Right atrium auricular region (tissue), 2 donors: ENCODE results near the gene ARHGEF39. TPM values are rescaled to one million over a fixed set of nuclear protein-coding genes. Genes with fewer than 3 reads are reported as not detected.
A peak's percentile ranks its signal among the peaks of the same experiment; 100 is the strongest.

Experiments used
- DNase-seq: peaks from one replicate; pipeline ENCODE4 v3.0.0-alpha.2; 2019; ENCODE audit warnings: low spot score
- H3K27ac ChIP-seq, 2 donors: fragments of 200-600 bp; sonication (generic); 1 replicate in 1 of 2; 2 replicates in 1 of 2; pipeline ENCODE4 v1.5.1; 2016 to 2019
- H3K27me3 ChIP-seq, 2 donors: fragments of 200-600 bp; sonication (generic); one replicate each; pipeline versions ENCODE4 v1.5.1 to v1.6.0; 2017 to 2019
- H3K36me3 ChIP-seq: fragments of 200-600 bp; sonication (generic); one replicate; pipeline ENCODE4 v1.5.1; 2016
- H3K4me1 ChIP-seq, 2 donors: fragments of 200-600 bp; sonication (generic); one replicate each; pipeline versions ENCODE4 v1.5.1 to v1.6.0; 2017 to 2019
- H3K4me3 ChIP-seq, 2 donors: fragments of 200-600 bp; sonication (generic); 1 replicate in 1 of 2; 2 replicates in 1 of 2; pipeline ENCODE4 v1.5.1; 2017 to 2019; ENCODE audit warnings: mild to moderate bottlenecking in 1 of 2, moderate library complexity in 1 of 2
- H3K9me3 ChIP-seq, 2 donors: fragments of 200-600 bp; sonication (generic); one replicate each; pipeline ENCODE4 v1.5.1; 2019
- CTCF ChIP-seq, 2 donors: fragments of 200-600 bp; sonication (generic); IDR thresholded peaks; one replicate each; pipeline ENCODE4 v1.5.1; 2019; ENCODE audit warnings: antibody characterized with exemption in 2 of 2
- total RNA-seq, 2 donors: library from RNA; depleted of rRNA; stranded (reverse); fragments of >200 nt; gene quantifications; one replicate each; pipeline ENCODE4 v1.1.0, GENCODE V29; 2016

The ARHGEF39 gene
- total RNA-seq, 2 donors from 2014 or later = 0.44 TPM; not detected in 1

DNA sequence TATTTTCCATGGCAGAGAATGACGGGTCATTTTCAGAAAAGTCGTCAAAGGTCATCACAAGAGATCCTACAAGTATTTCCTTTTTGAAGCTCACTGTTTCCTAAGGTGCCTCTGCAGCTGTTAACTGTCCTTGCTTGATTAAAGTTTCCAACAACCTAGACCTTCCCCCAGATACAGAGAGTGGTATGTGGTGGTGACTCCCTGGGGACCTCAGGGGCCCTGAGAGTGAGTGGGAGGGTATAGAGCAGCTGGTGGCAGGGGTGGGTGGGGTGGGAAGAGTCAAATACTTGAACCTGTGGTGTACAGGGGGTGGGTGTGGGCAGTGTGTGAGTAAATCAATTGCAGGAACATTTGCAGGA is 45.2 kb downstream of the ARHGEF39 start:
- H3K27ac ChIP-seq = no peak overlapping the region
- no peaks in the 10 kb centered on the region for H3K27me3 ChIP-seq
- H3K4me1 ChIP-seq = peaks cover 0 to 13% of the 10 kb centered on the region in 2 donors
- H3K4me3 ChIP-seq = no peak overlapping the region
- H3K9me3 ChIP-seq = no peaks in the 10 kb centered on the region
- no peak for TF ChIP-seq CTCF (IDR thresholded peaks at IDR 0.05)
- H3K36me3 ChIP-seq = no peaks in the 10 kb centered on the region
- no peak for DNase-seq

DNA sequence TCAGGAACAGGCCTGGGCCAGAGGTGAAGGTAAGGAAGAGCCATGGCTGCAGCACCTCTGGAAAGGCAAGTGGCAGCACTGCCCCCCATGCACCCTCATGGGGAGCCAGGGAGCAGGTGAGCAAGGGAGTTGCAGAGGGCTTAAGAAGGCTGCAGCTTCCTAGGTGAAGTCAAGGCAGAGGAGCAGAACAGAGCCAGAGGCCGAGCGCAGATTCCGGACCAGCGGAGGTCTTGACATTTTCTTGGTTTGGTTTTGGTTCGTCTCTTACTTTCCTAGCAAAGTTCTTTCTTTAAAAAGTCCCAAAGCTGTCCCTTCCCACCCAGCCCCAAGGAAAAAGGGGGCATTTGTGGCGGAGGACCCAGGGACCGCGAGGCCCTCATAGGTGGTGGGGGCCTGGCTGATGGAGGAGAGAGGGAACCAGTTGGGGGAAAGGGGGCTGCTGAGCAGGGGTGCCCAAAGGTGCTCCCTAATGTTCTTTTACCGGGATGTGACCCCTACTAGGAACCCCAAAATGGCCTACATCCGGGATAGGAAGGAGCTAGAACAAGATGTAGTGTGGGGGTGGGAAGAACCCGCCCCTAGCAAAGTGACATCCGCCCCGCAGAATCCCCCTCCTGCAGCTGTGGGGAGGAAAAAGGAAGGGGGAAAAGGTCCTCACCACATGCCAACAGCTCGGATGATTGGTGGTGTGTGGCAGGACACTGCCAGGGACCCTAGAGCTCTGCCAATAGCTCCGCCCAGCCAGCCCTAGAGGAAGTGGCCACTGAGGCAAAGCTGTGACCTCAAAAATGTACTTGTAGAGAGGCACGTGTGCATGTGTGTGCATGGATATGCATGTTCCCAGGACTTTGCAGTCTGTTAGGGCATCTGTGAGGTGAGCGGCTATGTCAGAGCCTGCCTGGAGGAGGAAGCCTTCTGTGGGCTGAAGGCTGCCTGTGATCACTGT is 45.9 kb downstream of the ARHGEF39 start:
- Histone ChIP-seq H3K9me3 (no peaks in the 10 kb centered on the region), H3K27me3 (no peaks in the 10 kb centered on the region), H3K36me3 (no peaks in the 10 kb centered on the region), H3K4me3 (no peak overlapping the region), H3K4me1 (peaks cover 0 to 13% of the 10 kb centered on the region in 2 donors), H3K27ac (no peak overlapping the region)
- DNase-seq = no peak
- TF ChIP-seq CTCF (IDR thresholded peaks at IDR 0.05) = no peak

GRCh38 chr9:35618325-35618727 is 46.7 kb downstream of the ARHGEF39 start, which contains the start of gene CD72:
CD72 (minus strand) TSS chr9:35618413; CDS start chr9:35618303, 110 bp downstream.
- H3K9me3 ChIP-seq = no peaks in the 10 kb centered on the region
- H3K4me1 ChIP-seq = peaks cover 0 to 13% of the 10 kb centered on the region in 2 donors
- no peaks in the 10 kb centered on the region for H3K27me3 ChIP-seq
- DNase-seq = no peak
- no peaks in the 10 kb centered on the region for H3K36me3 ChIP-seq
- no peak within 1 kb of the TSS for H3K27ac ChIP-seq
- no peak for TF ChIP-seq CTCF (IDR thresholded peaks at IDR 0.05)
- peak within 1 kb of the TSS; percentile 31 to 50 for H3K4me3 ChIP-seq

GRCh38 chr9:35617548-35617947 is 47.4 kb downstream of the ARHGEF39 start:
- Histone ChIP-seq H3K4me3 (peak overlapping the region in 1 of 2 donors; percentile 50), H3K27me3 (no peaks in the 10 kb centered on the region), H3K9me3 (no peaks in the 10 kb centered on the region), H3K27ac (no peak overlapping the region), H3K4me1 (peaks cover 0 to 13% of the 10 kb centered on the region in 2 donors), H3K36me3 (no peaks in the 10 kb centered on the region)
- DNase-seq = no peak
- no peak for TF ChIP-seq CTCF (IDR thresholded peaks at IDR 0.05)

DNA sequence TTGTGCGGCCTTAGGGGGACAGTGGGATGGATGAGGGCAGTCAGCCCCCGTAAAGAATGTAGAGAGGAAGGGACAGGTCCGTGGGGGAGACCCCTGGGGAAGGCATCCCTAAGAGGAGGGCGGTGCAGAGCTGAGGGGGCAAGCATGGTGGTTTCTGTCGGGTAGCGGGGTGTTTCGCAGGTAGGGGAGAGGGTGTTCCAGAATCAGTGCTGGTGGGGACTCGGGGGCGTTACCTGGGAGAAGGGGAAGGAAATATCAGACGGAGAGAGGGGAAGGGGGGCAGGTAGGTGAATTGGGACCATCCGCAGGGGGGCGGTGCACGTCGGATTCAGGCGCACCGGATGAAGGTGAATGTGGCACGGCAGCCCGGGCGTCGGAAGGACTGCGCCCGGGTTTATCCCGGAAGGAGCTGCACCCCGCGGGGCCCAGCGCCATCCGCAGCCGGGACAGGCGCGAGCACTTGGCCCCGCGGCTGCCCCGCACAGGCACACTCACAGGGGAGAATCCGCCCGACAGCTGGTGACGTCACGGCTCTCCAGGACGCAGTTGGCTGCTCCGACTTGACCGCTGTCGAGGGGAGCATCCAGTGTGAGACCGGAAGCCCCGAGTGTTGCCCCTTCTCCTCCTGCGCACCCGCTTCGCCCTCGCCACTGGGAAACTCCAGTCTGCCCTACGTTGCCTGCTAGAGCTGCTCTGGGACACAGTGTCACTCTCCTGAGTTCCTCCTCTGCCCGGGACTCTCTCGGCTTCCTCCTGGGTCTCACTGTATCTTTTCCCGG is 48.1 kb downstream of the ARHGEF39 start:
- DNase-seq = peak; percentile 82
- peak in 1 of 2 donors; percentile 23 for TF ChIP-seq CTCF (IDR thresholded peaks at IDR 0.05)
- no peaks in the 10 kb centered on the region for H3K36me3 ChIP-seq
- no peaks in the 10 kb centered on the region for H3K27me3 ChIP-seq
- H3K4me3 ChIP-seq = peak overlapping the region; percentile 31 to 50
- no peaks in the 10 kb centered on the region for H3K9me3 ChIP-seq
- H3K27ac ChIP-seq = no peak overlapping the region
- peaks cover 0 to 13% of the 10 kb centered on the region in 2 donors for H3K4me1 ChIP-seq
